Endothelial cell of umbilical vein (primary cell): ENCODE data around the gene VDAC2.

Source experiments
- JUN ChIP-seq: IDR thresholded peaks from 2 replicates; pipeline ENCODE4 v1.6.1; 2011; ENCODE audit warnings: borderline replicate concordance, low read depth; ENCODE audit not compliant: insufficient read length, insufficient read depth
- POLR2A ChIP-seq: IDR thresholded peaks from 2 replicates; pipeline ENCODE4 v1.6.1; 2012; ENCODE audit warnings: low read depth, mild to moderate bottlenecking, control low read depth, low read length
- TF ChIP-seq, protein P1 (sequence below), 2 donors: IDR thresholded peaks; 1 replicate in 1 of 2; 2 replicates in 1 of 2; pipeline ENCODE4 v1.5.1; 2011; ENCODE audit warnings: low read length in 2 of 2, mild to moderate bottlenecking in 2 of 2, moderate library complexity in 2 of 2, control low read depth in 1 of 2, inconsistent platforms in 1 of 2, low read depth in 1 of 2; ENCODE audit not compliant: insufficient read depth in 1 of 2; ENCODE audit errors: extremely low read depth in 1 of 2

DNA sequence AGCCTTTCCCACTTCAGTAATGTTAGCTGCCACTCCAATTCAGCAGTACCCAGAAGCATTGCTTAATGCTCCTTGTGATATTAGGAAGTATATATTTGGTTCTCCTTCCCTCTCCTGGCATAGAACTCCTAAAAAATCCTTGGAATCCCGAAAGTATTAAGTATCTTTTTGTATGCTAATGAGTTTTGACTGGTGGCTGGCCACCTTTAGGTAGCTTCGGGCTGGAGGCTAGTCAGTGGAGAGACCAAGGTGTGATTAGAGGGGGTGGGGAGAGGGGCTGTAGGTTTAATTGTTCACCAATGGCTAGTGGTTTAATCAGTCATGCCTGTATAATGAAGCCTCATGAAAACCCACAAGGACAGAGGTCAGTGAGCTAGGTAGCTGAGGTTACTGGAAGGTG is 12.9 kb downstream of the VDAC2 start:
- TF ChIP-seq JUN, result no peak
- no peak for TF ChIP-seq POLR2A
- TF ChIP-seq, protein P1, sequence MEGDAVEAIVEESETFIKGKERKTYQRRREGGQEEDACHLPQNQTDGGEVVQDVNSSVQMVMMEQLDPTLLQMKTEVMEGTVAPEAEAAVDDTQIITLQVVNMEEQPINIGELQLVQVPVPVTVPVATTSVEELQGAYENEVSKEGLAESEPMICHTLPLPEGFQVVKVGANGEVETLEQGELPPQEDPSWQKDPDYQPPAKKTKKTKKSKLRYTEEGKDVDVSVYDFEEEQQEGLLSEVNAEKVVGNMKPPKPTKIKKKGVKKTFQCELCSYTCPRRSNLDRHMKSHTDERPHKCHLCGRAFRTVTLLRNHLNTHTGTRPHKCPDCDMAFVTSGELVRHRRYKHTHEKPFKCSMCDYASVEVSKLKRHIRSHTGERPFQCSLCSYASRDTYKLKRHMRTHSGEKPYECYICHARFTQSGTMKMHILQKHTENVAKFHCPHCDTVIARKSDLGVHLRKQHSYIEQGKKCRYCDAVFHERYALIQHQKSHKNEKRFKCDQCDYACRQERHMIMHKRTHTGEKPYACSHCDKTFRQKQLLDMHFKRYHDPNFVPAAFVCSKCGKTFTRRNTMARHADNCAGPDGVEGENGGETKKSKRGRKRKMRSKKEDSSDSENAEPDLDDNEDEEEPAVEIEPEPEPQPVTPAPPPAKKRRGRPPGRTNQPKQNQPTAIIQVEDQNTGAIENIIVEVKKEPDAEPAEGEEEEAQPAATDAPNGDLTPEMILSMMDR (IDR thresholded peaks at IDR 0.05; ENCODE audit: extremely low read depth in 1 of 2, insufficient read depth in 1 of 2, low read depth in 1 of 2, low read length in 2 of 2), result no peak
